Measurements from ENCODE around the gene NKD2. TPM values are rescaled to one million over a fixed set of nuclear protein-coding genes. Genes with fewer than 3 reads are reported as not detected.
"Not testable (repeated sequence)": the region's sequence is repeated elsewhere in the genome, so short reads cannot be mapped to it uniquely, and the experiment has no call there.

Gene NKD2
- total RNA-seq, 2 experiments from 2014 or later: 0.38 TPM

- ChIA-PET CTCF (ENCODE audit: unreplicated experiment) (no interaction called here), POLR2A (no interaction called here)
- no peak overlapping the region for H3K27ac ChIP-seq (ENCODE audit: low read depth, low read length, poor library complexity, severe bottlenecking)
- H3K4me2 ChIP-seq (ENCODE audit: low read length): no peak overlapping the region
- H3K79me2 ChIP-seq (ENCODE audit: insufficient read depth, low read depth, low read length): no peaks in the 10 kb centered on the region
- H2AFZ ChIP-seq (ENCODE audit: low read length): no peak overlapping the region
- intact Hi-C loops (cut with micrococcal nuclease; ENCODE audit: unreplicated experiment): no loop called here
- no peaks in the 10 kb centered on the region for H3K36me3 ChIP-seq (ENCODE audit: insufficient read depth, low read length)
- no peaks in the 10 kb centered on the region for H3K9me3 ChIP-seq (ENCODE audit: low read length)
- no peaks in the 10 kb centered on the region for H3K9me2 ChIP-seq (ENCODE audit: insufficient read depth, low read length)
- TF ChIP-seq EZH2phosphoT487 (IDR thresholded peaks at IDR 0.05; ENCODE audit: borderline replicate concordance, low read depth, low read length): no peak
- TF ChIP-seq CTCF (conservative IDR thresholded peaks at IDR 0.05; ENCODE audit: low read length): no peak
- H3K4me1 ChIP-seq (ENCODE audit: insufficient read depth, low read length, poor library complexity, severe bottlenecking): no peaks in the 10 kb centered on the region
- H4K20me1 ChIP-seq (ENCODE audit: insufficient read depth, low read length): no peaks in the 10 kb centered on the region
- no peak for DNase-seq (ENCODE audit: low spot score)
- no peak overlapping the region for H3K4me3 ChIP-seq (ENCODE audit: low read depth, low read length, poor library complexity, severe bottlenecking)
- no TSS peak for BruUV-seq (replicated peaks)
Measured at GRCh38 chr5:999032-999501, 9.5 kb upstream of the NKD2 start.

GRCh38 chr5:999724-1000123 lies 8.9 kb upstream of the NKD2 start:
- H3K4me2 ChIP-seq (ENCODE audit: low read length): no peak overlapping the region
- no peaks in the 10 kb centered on the region for H3K36me3 ChIP-seq (ENCODE audit: insufficient read depth, low read length)
- ChIA-PET CTCF (ENCODE audit: unreplicated experiment) (no interaction called here), POLR2A (no interaction called here)
- no peaks in the 10 kb centered on the region for H3K79me2 ChIP-seq (ENCODE audit: insufficient read depth, low read depth, low read length)
- BruUV-seq (replicated peaks): no TSS peak
- H3K9me2 ChIP-seq (ENCODE audit: insufficient read depth, low read length): no peaks in the 10 kb centered on the region
- H3K27ac ChIP-seq (ENCODE audit: low read depth, low read length, poor library complexity, severe bottlenecking): no peak overlapping the region
- H3K4me3 ChIP-seq (ENCODE audit: low read depth, low read length, poor library complexity, severe bottlenecking): no peak overlapping the region
- no peaks in the 10 kb centered on the region for H3K4me1 ChIP-seq (ENCODE audit: insufficient read depth, low read length, poor library complexity, severe bottlenecking)
- no peaks in the 10 kb centered on the region for H4K20me1 ChIP-seq (ENCODE audit: insufficient read depth, low read length)
- H2AFZ ChIP-seq (ENCODE audit: low read length): no peak overlapping the region
- DNase-seq (ENCODE audit: low spot score): no peak
- H3K9me3 ChIP-seq (ENCODE audit: low read length): no peaks in the 10 kb centered on the region
- intact Hi-C loops (cut with micrococcal nuclease; ENCODE audit: unreplicated experiment): no loop called here
- TF ChIP-seq EZH2phosphoT487 (IDR thresholded peaks at IDR 0.05; ENCODE audit: borderline replicate concordance, low read depth, low read length): no peak
- no peak for TF ChIP-seq CTCF (conservative IDR thresholded peaks at IDR 0.05; ENCODE audit: low read length)

GRCh38 chr5:1000329-1000728 lies 8.3 kb upstream of the NKD2 start:
- intact Hi-C loops (cut with micrococcal nuclease; ENCODE audit: unreplicated experiment): no loop called here
- BruUV-seq (replicated peaks): no TSS peak
- Histone ChIP-seq H3K36me3 (ENCODE audit: insufficient read depth, low read length) (no peaks in the 10 kb centered on the region), H3K9me3 (ENCODE audit: low read length) (no peaks in the 10 kb centered on the region), H2AFZ (ENCODE audit: low read length) (no peak overlapping the region), H3K4me1 (ENCODE audit: insufficient read depth, low read length, poor library complexity, severe bottlenecking) (no peaks in the 10 kb centered on the region), H3K4me3 (ENCODE audit: low read depth, low read length, poor library complexity, severe bottlenecking) (no peak overlapping the region), H3K4me2 (ENCODE audit: low read length) (no peak overlapping the region), H4K20me1 (ENCODE audit: insufficient read depth, low read length) (no peaks in the 10 kb centered on the region), H3K79me2 (ENCODE audit: insufficient read depth, low read depth, low read length) (no peaks in the 10 kb centered on the region), H3K9me2 (ENCODE audit: insufficient read depth, low read length) (no peaks in the 10 kb centered on the region), H3K27ac (ENCODE audit: low read depth, low read length, poor library complexity, severe bottlenecking) (no peak overlapping the region)
- no peak for DNase-seq (ENCODE audit: low spot score)
- POLR2A ChIA-PET: no interaction called here
- CTCF ChIA-PET (ENCODE audit: unreplicated experiment): no interaction called here
- TF ChIP-seq CTCF (conservative IDR thresholded peaks at IDR 0.05; ENCODE audit: low read length): no peak
- no peak for TF ChIP-seq EZH2phosphoT487 (IDR thresholded peaks at IDR 0.05; ENCODE audit: borderline replicate concordance, low read depth, low read length)

GRCh38 chr5:1000831-1001230 lies 7.8 kb upstream of the NKD2 start:
- H3K9me3 ChIP-seq (ENCODE audit: low read length); H4K20me1 ChIP-seq (ENCODE audit: insufficient read depth, low read length); POLR2A ChIA-PET; intact Hi-C loops (cut with micrococcal nuclease; ENCODE audit: unreplicated experiment); H3K36me3 ChIP-seq (ENCODE audit: insufficient read depth, low read length); H3K4me1 ChIP-seq (ENCODE audit: insufficient read depth, low read length, poor library complexity, severe bottlenecking); CTCF ChIA-PET (ENCODE audit: unreplicated experiment); H3K79me2 ChIP-seq (ENCODE audit: insufficient read depth, low read depth, low read length); H3K27ac ChIP-seq (ENCODE audit: low read depth, low read length, poor library complexity, severe bottlenecking); H3K9me2 ChIP-seq (ENCODE audit: insufficient read depth, low read length); H3K4me2 ChIP-seq (ENCODE audit: low read length); BruUV-seq (replicated peaks); H3K4me3 ChIP-seq (ENCODE audit: low read depth, low read length, poor library complexity, severe bottlenecking); DNase-seq (ENCODE audit: low spot score); H2AFZ ChIP-seq (ENCODE audit: low read length): not testable (repeated sequence)

Measured in OCI-LY7 (cell line).